ENCODE data around the gene OR52H1. TPM values are rescaled to one million over a fixed set of nuclear protein-coding genes. Genes with fewer than 3 reads are reported as not detected.

Gene OR52H1
- total and polyA plus RNA-seq, 2 of the 8 experiments (the other 6 are each of a cell fraction or from before 2014, with no cell fraction given), result 0.09 TPM; not detected in 1

DNA sequence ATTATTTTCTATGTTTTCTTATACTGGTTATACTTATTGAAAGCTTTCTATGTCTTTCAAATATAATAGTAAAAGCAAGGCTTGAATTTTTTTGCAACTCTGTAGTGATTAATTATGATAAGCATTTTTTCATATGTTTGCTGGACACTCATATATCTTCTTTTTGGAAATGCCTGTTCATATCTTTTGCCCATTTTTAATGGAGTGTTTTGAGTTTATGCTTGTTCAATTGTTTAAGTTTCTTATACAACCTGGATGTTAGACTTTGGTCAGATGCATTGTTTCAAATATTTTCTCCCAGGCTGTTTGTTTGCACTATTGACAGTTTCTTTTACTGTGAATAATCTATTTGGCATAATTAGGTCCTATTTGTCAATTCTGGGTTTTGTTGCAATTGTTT lies 11.9 kb downstream of the OR52H1 start:
- Histone ChIP-seq H3K9ac (replicated peaks in 1 of 4; ENCODE audit: extremely low read depth in 1 of 4, low read depth in 3 of 4, low read length in 3 of 4) (no peak overlapping the region), H2BK5ac (ENCODE audit: low read depth, low read length) (no peak overlapping the region), H2BK15ac (ENCODE audit: low read length) (no peak overlapping the region), H2BK12ac (ENCODE audit: low read depth, low read length) (no peak overlapping the region), H4K20me1 (replicated peaks in 1 of 2; ENCODE audit: control insufficient read depth in 1 of 2, insufficient read depth in 2 of 2, low read length in 2 of 2) (no peaks in the 10 kb centered on the region), H3K79me1 (ENCODE audit: low read depth, low read length) (no peaks in the 10 kb centered on the region), H4K91ac (replicated peaks; ENCODE audit: insufficient read length, low read length) (no peak overlapping the region), H3K18ac (ENCODE audit: extremely low read depth, low read length) (no peak overlapping the region), H4K8ac (ENCODE audit: extremely low read depth, insufficient read depth, low read length) (no peak overlapping the region), H3K27me3 (replicated peaks in 1 of 4; ENCODE audit: control insufficient read depth in 3 of 4, extremely low read depth in 1 of 4, insufficient read depth in 3 of 4, low read length in 3 of 4) (no peaks in the 10 kb centered on the region), H3K79me2 (ENCODE audit: control insufficient read depth in 1 of 2, insufficient read depth in 2 of 2, low read length in 2 of 2) (no peaks in the 10 kb centered on the region), H2AK5ac (ENCODE audit: low read depth, low read length) (no peak overlapping the region), H2AFZ (ENCODE audit: low read length) (no peak overlapping the region), H3K23ac (ENCODE audit: insufficient read length) (no peak overlapping the region), H3K14ac (ENCODE audit: insufficient read length) (no peak overlapping the region), H3K4me1 (replicated peaks in 1 of 4; ENCODE audit: control insufficient read depth in 3 of 4, insufficient read depth in 4 of 4, low read length in 3 of 4) (no peaks in the 10 kb centered on the region), H3K36me3 (ENCODE audit: control insufficient read depth in 2 of 4, insufficient read depth in 4 of 4, low read length in 3 of 4) (no peaks in the 10 kb centered on the region), H3K23me2 (ENCODE audit: low read depth, low read length) (no peaks in the 10 kb centered on the region), H3K4me3 (ENCODE audit: extremely low read depth in 1 of 4, insufficient read depth in 2 of 4, low read depth in 3 of 4, low read length in 4 of 4) (no peak overlapping the region), H3K4ac (replicated peaks; ENCODE audit: insufficient read length, low read depth, low read length) (no peak overlapping the region), H2BK20ac (ENCODE audit: low read length) (no peak overlapping the region), H3K9me3 (ENCODE audit: insufficient read depth in 2 of 2, low read depth in 1 of 2, low read length in 1 of 2) (no peaks in the 10 kb centered on the region), H3K27ac (ENCODE audit: low read depth, low read length) (no peak overlapping the region), H4K5ac (ENCODE audit: insufficient read length, low read depth, low read length) (no peak overlapping the region), H2BK120ac (replicated peaks; ENCODE audit: low read depth, low read length) (no peak overlapping the region), H3K56ac (replicated peaks; ENCODE audit: insufficient read length, low read depth, low read length) (no peak overlapping the region), H3K4me2 (ENCODE audit: insufficient read depth in 1 of 2, low read depth in 2 of 2, low read length in 2 of 2) (no peak overlapping the region)
- POLR2A ChIA-PET (ENCODE audit: partially characterized antibody), result no interaction called here
- CTCF ChIA-PET (ENCODE audit: partially characterized antibody), result interaction anchor here (1.4 kb wide), 1 partner anchor 22 kb away, joined by 3 read pairs; no protein-coding TSS in a partner anchor
- DNase-seq (ENCODE audit: low read depth in 1 of 2, low spot score in 2 of 2) (no peak), FAIRE-seq (no peak)
- TF ChIP-seq EZH2 (IDR thresholded peaks at IDR 0.05; ENCODE audit: low read depth, low read length, severe bottlenecking) (no peak), ASH2L (IDR thresholded peaks at IDR 0.05; ENCODE audit: low read length) (no peak), POU5F1 (IDR thresholded peaks at IDR 0.05; ENCODE audit: low read depth, low read length) (no peak), YY1 (IDR thresholded peaks at IDR 0.05; ENCODE audit: low read depth, low read length) (no peak), EP300 (IDR thresholded peaks at IDR 0.05; ENCODE audit: borderline replicate concordance in 1 of 2, low read depth in 2 of 2, low read length in 2 of 2) (no peak), SRF (IDR thresholded peaks at IDR 0.05; ENCODE audit: low read depth, low read length) (no peak), RNF2 (IDR thresholded peaks at IDR 0.05; ENCODE audit: borderline replicate concordance, low read depth, low read length, missing control alignments, poor library complexity, severe bottlenecking) (no peak), SP4 (IDR thresholded peaks at IDR 0.05; ENCODE audit: low read length) (no peak), CBX5 (IDR thresholded peaks at IDR 0.05; ENCODE audit: low read depth, low read length) (no peak), NRF1 (IDR thresholded peaks at IDR 0.05; ENCODE audit: low read depth, low read length) (no peak), SIX5 (IDR thresholded peaks at IDR 0.05; ENCODE audit: low read depth, low read length) (no peak), NANOG (IDR thresholded peaks at IDR 0.05; ENCODE audit: insufficient read depth, low read depth, low read length, poor library complexity, severe bottlenecking) (no peak), JUND (IDR thresholded peaks at IDR 0.05; ENCODE audit: low read length) (no peak), KDM5A (IDR thresholded peaks at IDR 0.05; ENCODE audit: low read length) (no peak), SIN3A (conservative IDR thresholded peaks at IDR 0.05 in 1 of 2, IDR thresholded peaks at IDR 0.05 in 1 of 2; ENCODE audit: low read depth in 1 of 2, low read length in 2 of 2) (no peak)

Data from H1 (cell line).